ENCODE results near the gene CCDC6. TPM values are rescaled to one million over a fixed set of nuclear protein-coding genes. Genes with fewer than 3 reads are reported as not detected.
A peak's percentile ranks its signal among the peaks of the same experiment; 100 is the strongest.

CCDC6 gene
- total RNA-seq, 6 donors from 2014 or later: 42.5 to 118 (median 51.5) TPM

GRCh38 chr10:59872892-59873463 lies 33.4 kb downstream of the CCDC6 start:
- Histone ChIP-seq H3K4me3 (no peak overlapping the region), H3K4me1 (peaks cover 4 to 30% (median 20%) of the 10 kb centered on the region in 4 donors), H3K27ac (peak overlapping the region in 3 of 4 donors; percentile 21 to 49 (median 27))

GRCh38 chr10:59870152-59870551 lies 36.2 kb downstream of the CCDC6 start:
- Histone ChIP-seq H3K36me3 (no peaks in the 10 kb centered on the region), H3K27ac (no peak overlapping the region), H3K4me3 (no peak overlapping the region), H3K4me1 (peaks cover 8 to 36% (median 23%) of the 10 kb centered on the region in 4 donors), H3K27me3 (no peaks in the 10 kb centered on the region), H3K9me3 (no peaks in the 10 kb centered on the region)
- DNase-seq: no peak
- 96 to 97% methylated on average over 4 of the region's 4 CpGs for WGBS, 2 donors
- ATAC-seq (ENCODE audit: low FRiP score in 2 of 2): no peak
- TF ChIP-seq CTCF (IDR thresholded peaks at IDR 0.05) (no peak), POLR2A (IDR thresholded peaks at IDR 0.05) (no peak), POLR2AphosphoS5 (IDR thresholded peaks at IDR 0.05) (no peak), EP300 (IDR thresholded peaks at IDR 0.05) (no peak)

More at GRCh38 chr10:59872892-59873463, 33.4 kb downstream of the CCDC6 start:
- Histone ChIP-seq H3K27me3 (no peaks in the 10 kb centered on the region), H3K36me3 (no peaks in the 10 kb centered on the region), H3K9me3 (no peaks in the 10 kb centered on the region)
- ATAC-seq (ENCODE audit: low FRiP score in 2 of 2) (peak; percentile 64 to 88), DNase-seq (peak in 1 of 2 donors; percentile 82)
- 40 to 41% methylated on average over 7 of the region's 7 CpGs for WGBS, 2 donors
- TF ChIP-seq CTCF (IDR thresholded peaks at IDR 0.05) (no peak), POLR2A (IDR thresholded peaks at IDR 0.05) (no peak), EP300 (IDR thresholded peaks at IDR 0.05) (peak in 1 of 4 donors; percentile 30), POLR2AphosphoS5 (IDR thresholded peaks at IDR 0.05) (peak; percentile 19 to 39)

- Histone ChIP-seq H3K9me3 (no peaks in the 10 kb centered on the region), H3K27me3 (no peaks in the 10 kb centered on the region), H3K4me3 (no peak overlapping the region), H3K4me1 (peaks cover 12 to 42% (median 29%) of the 10 kb centered on the region in 4 donors), H3K36me3 (no peaks in the 10 kb centered on the region), H3K27ac (peak overlapping the region in 1 of 4 donors; percentile 6)
- peak in 1 of 2 donors; percentile 18 for DNase-seq
- ATAC-seq (ENCODE audit: low FRiP score in 2 of 2): no peak
- WGBS, 2 donors: 90 to 98% methylated on average over 6 of the region's 6 CpGs
- TF ChIP-seq EP300 (IDR thresholded peaks at IDR 0.05) (no peak), CTCF (IDR thresholded peaks at IDR 0.05) (no peak), POLR2A (IDR thresholded peaks at IDR 0.05) (no peak), POLR2AphosphoS5 (IDR thresholded peaks at IDR 0.05) (no peak)
Measured at GRCh38 chr10:59869594-59869940, 36.8 kb downstream of the CCDC6 start.

- WGBS, 2 donors: 72 to 77% methylated on average over 6 of the region's 6 CpGs
- no peaks in the 10 kb centered on the region for H3K9me3 ChIP-seq
- TF ChIP-seq CTCF (IDR thresholded peaks at IDR 0.05) (no peak), POLR2AphosphoS5 (IDR thresholded peaks at IDR 0.05) (no peak), POLR2A (IDR thresholded peaks at IDR 0.05) (no peak), EP300 (IDR thresholded peaks at IDR 0.05) (no peak)
- ATAC-seq (ENCODE audit: low FRiP score in 2 of 2) (peak in 1 of 2 donors; percentile 7), DNase-seq (peak in 1 of 2 donors; percentile 34)
- H3K27me3 ChIP-seq: no peaks in the 10 kb centered on the region
- peaks cover 16 to 48% (median 31%) of the 10 kb centered on the region in 4 donors for H3K4me1 ChIP-seq
- peak overlapping the region in 1 of 4 donors; percentile 8 for H3K27ac ChIP-seq
- no peak overlapping the region for H3K4me3 ChIP-seq
- H3K36me3 ChIP-seq: no peaks in the 10 kb centered on the region
Measured at GRCh38 chr10:59868696-59869593, 37.4 kb downstream of the CCDC6 start.
